Bronchial epithelial cell (primary cell): ENCODE results near the gene TMEM170B. TPM values are rescaled to one million over a fixed set of nuclear protein-coding genes. Genes with fewer than 3 reads are reported as not detected.
A peak's percentile ranks its signal among the peaks of the same experiment; 100 is the strongest.

Source experiments
- DNase-seq: peaks from one replicate; pipeline ENCODE4 v3.0.0-alpha.2; 2010; ENCODE audit warnings: low read depth
- FAIRE-seq: peaks from 2 replicates; lab custom pipeline; 2011; peaks lifted over from hg19 to GRCh38; lab: Jason Lieb, UNC
- H3K27me3 ChIP-seq: 2 replicates; pipeline ENCODE4 v1.5.1; 2011; ENCODE audit warnings: low read length; ENCODE audit not compliant: control insufficient read depth, insufficient read depth
- H3K36me3 ChIP-seq: 2 replicates; pipeline ENCODE4 v1.5.1; 2011; ENCODE audit warnings: low read length; ENCODE audit not compliant: control insufficient read depth, insufficient read depth
- H3K4me3 ChIP-seq: 2 replicates; pipeline ENCODE4 v1.5.1; 2011; ENCODE audit warnings: mild to moderate bottlenecking, low read depth, low read length, control low read depth
- CTCF ChIP-seq: IDR thresholded peaks from 2 replicates; pipeline ENCODE4 v1.5.1; 2011; ENCODE audit warnings: mild to moderate bottlenecking, moderate library complexity, low read length, control low read depth, inconsistent platforms; ENCODE audit not compliant: insufficient read depth, severe bottlenecking
- total RNA-seq: library from RNA; depleted of rRNA; stranded (reverse); fragments of >200 nt; gene quantifications from 2 replicates; pipeline ENCODE4 v1.2.1, GENCODE V29; 2014

TMEM170B gene
- total RNA-seq, 1 donor from 2014 or later: under 0.01 TPM

GRCh38 chr6:11614534-11615213 is 77.1 kb downstream of the TMEM170B start:
- no peaks in the 10 kb centered on the region for H3K27me3 ChIP-seq
- DNase-seq (no peak), FAIRE-seq (no peak)
- H3K4me3 ChIP-seq: no peak overlapping the region
- TF ChIP-seq CTCF: no peak
- no peaks in the 10 kb centered on the region for H3K36me3 ChIP-seq

GRCh38 chr6:11615214-11615602 is 77.7 kb downstream of the TMEM170B start:
- H3K4me3 ChIP-seq: no peak overlapping the region
- no peaks in the 10 kb centered on the region for H3K36me3 ChIP-seq
- FAIRE-seq: no peak
- TF ChIP-seq CTCF: no peak
- DNase-seq: peak; percentile 67
- H3K27me3 ChIP-seq: no peaks in the 10 kb centered on the region

GRCh38 chr6:11616200-11616611 is 78.7 kb downstream of the TMEM170B start:
- FAIRE-seq: no peak
- DNase-seq: no peak
- TF ChIP-seq CTCF: no peak
- Histone ChIP-seq H3K4me3 (no peak overlapping the region), H3K36me3 (no peaks in the 10 kb centered on the region), H3K27me3 (no peaks in the 10 kb centered on the region)

GRCh38 chr6:11618533-11618932 is 81.0 kb downstream of the TMEM170B start:
- no peaks in the 10 kb centered on the region for H3K36me3 ChIP-seq
- no peaks in the 10 kb centered on the region for H3K27me3 ChIP-seq
- DNase-seq (peak; percentile 33), FAIRE-seq (no peak)
- no peak overlapping the region for H3K4me3 ChIP-seq
- peak; percentile 20 for TF ChIP-seq CTCF

GRCh38 chr6:11621119-11621518 is 83.6 kb downstream of the TMEM170B start:
- no peak for TF ChIP-seq CTCF
- Histone ChIP-seq H3K27me3 (no peaks in the 10 kb centered on the region), H3K4me3 (no peak overlapping the region), H3K36me3 (no peaks in the 10 kb centered on the region)
- no peak for FAIRE-seq
- DNase-seq: peak; percentile 12

- DNase-seq: no peak
- TF ChIP-seq CTCF: no peak
- FAIRE-seq: no peak
- Histone ChIP-seq H3K36me3 (no peaks in the 10 kb centered on the region), H3K27me3 (no peaks in the 10 kb centered on the region), H3K4me3 (no peak overlapping the region)
These were observed 84.6 kb downstream of the TMEM170B start for GRCh38 chr6:11622156-11622555.
